HG02759 (cell line): ENCODE data around the gene GCGR.

Experiments used
- ATAC-seq: cut with Tn5 transposase; IDR thresholded peaks from one replicate; pipeline ENCODE4 v1.9.1; 2021; ENCODE audit warnings: mild to moderate bottlenecking, moderate library complexity; ENCODE audit not compliant: unreplicated experiment

GCGR gene

GRCh38 chr17:81811705-81812570 lies 8.0 kb downstream of the GCGR start:
- no peak for ATAC-seq

- no peak for ATAC-seq
Observed at GRCh38 chr17:81812571-81813370, 8.8 kb downstream of the GCGR start.

- no peak for ATAC-seq
Observed at GRCh38 chr17:81813371-81813684, 9.4 kb downstream of the GCGR start.

GRCh38 chr17:81813861-81814683 lies 10.1 kb downstream of the GCGR start:
- no peak for ATAC-seq

GRCh38 chr17:81814748-81815645 lies 11.0 kb downstream of the GCGR start:
- ATAC-seq: no peak

- no peak for ATAC-seq
Observed at GRCh38 chr17:81815646-81815986, 11.7 kb downstream of the GCGR start.

GRCh38 chr17:81817758-81818147 lies 13.8 kb downstream of the GCGR start:
- no peak for ATAC-seq

- no peak for ATAC-seq
Observed at GRCh38 chr17:81819708-81820107, 15.8 kb downstream of the GCGR start.

- no peak for ATAC-seq
Observed at GRCh38 chr17:81821147-81821546, 17.2 kb downstream of the GCGR start.

- ATAC-seq: no peak
Observed at GRCh38 chr17:81821603-81822311, 17.8 kb downstream of the GCGR start.

- no peak for ATAC-seq
Observed at GRCh38 chr17:81822312-81822637, 18.3 kb downstream of the GCGR start.

GRCh38 chr17:81822996-81823819 lies 19.3 kb downstream of the GCGR start:
- ATAC-seq: no peak

GRCh38 chr17:81823820-81824550 lies 20.0 kb downstream of the GCGR start:
- ATAC-seq: no peak

GRCh38 chr17:81824595-81824994 lies 20.6 kb downstream of the GCGR start:
- ATAC-seq: no peak

GRCh38 chr17:81825841-81826466 lies 22.0 kb downstream of the GCGR start:
- ATAC-seq: no peak

GRCh38 chr17:81828656-81829055 lies 24.7 kb downstream of the GCGR start:
- no peak for ATAC-seq

GRCh38 chr17:81829858-81830257 lies 25.9 kb downstream of the GCGR start:
- no peak for ATAC-seq

GRCh38 chr17:81831563-81831956 lies 27.6 kb downstream of the GCGR start:
- ATAC-seq: no peak
